H1 (cell line): ENCODE results near the gene MTCH2. TPM values are rescaled to one million over a fixed set of nuclear protein-coding genes. Genes with fewer than 3 reads are reported as not detected.

Source experiments
- CTCF ChIA-PET: fragments of 300-600 bp; sonication (Branson Sonifier 250); formaldehyde crosslinking; loops from one replicate; lab custom pipeline; 2021; ENCODE audit not compliant: partially characterized antibody; lab: Charles Lee
- POLR2A ChIA-PET: fragments of 300-600 bp; sonication (Branson Sonifier 250); formaldehyde crosslinking; loops from one replicate; lab custom pipeline; 2021; ENCODE audit warnings: inconsistent platforms; ENCODE audit not compliant: partially characterized antibody; lab: Charles Lee
- DNase-seq, 2 experiments: peaks; one replicate each; pipeline versions ENCODE4 v3.0.0 to v3.0.0-alpha.2; 2010 to 2022; ENCODE audit warnings: low spot score in 2 of 2, low read depth in 1 of 2, mixed read lengths in 1 of 2
- FAIRE-seq: peaks from 2 replicates; lab custom pipeline; 2011; peaks lifted over from hg19 to GRCh38; lab: Jason Lieb, UNC
- H2AFZ ChIP-seq: 2 replicates; pipeline ENCODE4 v1.8.1; 2012; ENCODE audit warnings: low read length, inconsistent platforms
- H2AK5ac ChIP-seq: 2 replicates; pipeline ENCODE4 v1.6.1; 2013; ENCODE audit warnings: low read depth, low read length
- H2BK120ac ChIP-seq: replicated peaks from 2 replicates; pipeline ENCODE3; 2013; ENCODE audit warnings: low read depth, low read length, inconsistent platforms
- H2BK12ac ChIP-seq: 2 replicates; pipeline ENCODE4 v1.6.1; 2013; ENCODE audit warnings: low read depth, low read length
- H2BK15ac ChIP-seq: 2 replicates; pipeline ENCODE4 v1.6.1; 2013; ENCODE audit warnings: low read length
- H2BK20ac ChIP-seq: 2 replicates; pipeline ENCODE4 v1.6.1; 2013; ENCODE audit warnings: low read length
- H2BK5ac ChIP-seq: 2 replicates; pipeline ENCODE4 v1.6.1; 2013; ENCODE audit warnings: low read depth, low read length
- H3K14ac ChIP-seq: 2 replicates; pipeline ENCODE4 v1.6.1; 2013; ENCODE audit warnings: inconsistent platforms; ENCODE audit not compliant: insufficient read length
- H3K18ac ChIP-seq: 2 replicates; pipeline ENCODE4 v1.6.1; 2013; ENCODE audit warnings: low read length; ENCODE audit errors: extremely low read depth
- H3K23ac ChIP-seq: 2 replicates; pipeline ENCODE4 v1.6.1; 2013; ENCODE audit warnings: inconsistent platforms; ENCODE audit not compliant: insufficient read length
- H3K23me2 ChIP-seq: 2 replicates; pipeline ENCODE4 v1.6.1; 2013; ENCODE audit warnings: low read depth, low read length
- H3K27ac ChIP-seq: 2 replicates; pipeline ENCODE4 v1.6.1; 2011; ENCODE audit warnings: low read depth, low read length, inconsistent platforms
- H3K27me3 ChIP-seq, 4 experiments: replicated peaks in 1 of 4; 1 replicate in 1 of 4; 2 replicates in 3 of 4; pipeline versions ENCODE4 v1.6.1 to v1.8.1; 2011 to 2013; ENCODE audit warnings: low read length in 3 of 4, mild to moderate bottlenecking in 3 of 4, inconsistent platforms in 2 of 4, mixed read lengths in 2 of 4, moderate library complexity in 1 of 4; ENCODE audit not compliant: control insufficient read depth in 3 of 4, insufficient read depth in 3 of 4; ENCODE audit errors: extremely low read depth in 1 of 4
- H3K36me3 ChIP-seq, 4 experiments: 2 replicates each; pipeline versions ENCODE4 v1.6.1 to v1.8.1; 2011 to 2013; ENCODE audit warnings: mild to moderate bottlenecking in 4 of 4, low read length in 3 of 4, moderate library complexity in 2 of 4, control low read depth in 1 of 4, inconsistent platforms in 1 of 4; ENCODE audit not compliant: insufficient read depth in 4 of 4, control insufficient read depth in 2 of 4
- H3K4ac ChIP-seq: replicated peaks from 2 replicates; pipeline ENCODE3; 2013; ENCODE audit warnings: low read length, low read depth, mixed read lengths, inconsistent platforms; ENCODE audit not compliant: insufficient read length
- H3K4me1 ChIP-seq, 4 experiments: replicated peaks in 1 of 4; 1 replicate in 1 of 4; 2 replicates in 3 of 4; pipeline versions ENCODE4 v1.6.1 to v1.8.1; 2011 to 2013; ENCODE audit warnings: low read length in 3 of 4, inconsistent platforms in 2 of 4, mixed read lengths in 1 of 4; ENCODE audit not compliant: insufficient read depth in 4 of 4, control insufficient read depth in 3 of 4
- H3K4me2 ChIP-seq, 2 experiments: 2 replicates each; pipeline versions ENCODE4 v1.6.1 to v1.8.1; 2011 to 2013; ENCODE audit warnings: low read depth in 2 of 2, low read length in 2 of 2, control low read depth in 1 of 2, inconsistent platforms in 1 of 2, mild to moderate bottlenecking in 1 of 2; ENCODE audit not compliant: insufficient read depth in 1 of 2
- H3K4me3 ChIP-seq, 4 experiments: fragments of 200-600, 300-600 bp in 1 of 4; sonication (generic), shearing (Covaris generic), sonication (Bioruptor Twin) in 1 of 4; 2 replicates each; pipeline versions ENCODE4 v1.5.1 to v1.8.1; 2011 to 2016; ENCODE audit warnings: low read length in 4 of 4, low read depth in 3 of 4, control low read depth in 2 of 4, inconsistent platforms in 2 of 4, mild to moderate bottlenecking in 2 of 4, mixed read lengths in 1 of 4, moderate library complexity in 1 of 4; ENCODE audit not compliant: insufficient read depth in 2 of 4; ENCODE audit errors: extremely low read depth in 1 of 4
- H3K56ac ChIP-seq: replicated peaks from 2 replicates; pipeline ENCODE3; 2013; ENCODE audit warnings: low read depth, mild to moderate bottlenecking, mixed read lengths, low read length, inconsistent platforms; ENCODE audit not compliant: insufficient read length
- H3K79me1 ChIP-seq: 2 replicates; pipeline ENCODE4 v1.6.1; 2013; ENCODE audit warnings: low read depth, low read length, control low read depth
- H3K79me2 ChIP-seq, 2 experiments: 2 replicates each; pipeline versions ENCODE4 v1.6.1 to v1.8.1; 2012 to 2013; ENCODE audit warnings: low read length in 2 of 2, mild to moderate bottlenecking in 2 of 2, inconsistent platforms in 1 of 2; ENCODE audit not compliant: insufficient read depth in 2 of 2, control insufficient read depth in 1 of 2
- H3K9ac ChIP-seq, 4 experiments: replicated peaks in 1 of 4; 1 replicate in 1 of 4; 2 replicates in 3 of 4; pipeline versions ENCODE4 v1.6.1 to v1.8.1; 2011 to 2013; ENCODE audit warnings: low read depth in 3 of 4, low read length in 3 of 4, control low read depth in 2 of 4, mild to moderate bottlenecking in 2 of 4, moderate library complexity in 2 of 4, inconsistent platforms in 1 of 4; ENCODE audit errors: extremely low read depth in 1 of 4
- H3K9me3 ChIP-seq, 2 experiments: 2 replicates each; pipeline versions ENCODE4 v1.6.1 to v1.8.1; 2012 to 2013; ENCODE audit warnings: mild to moderate bottlenecking in 2 of 2, moderate library complexity in 2 of 2, control low read depth in 1 of 2, inconsistent platforms in 1 of 2, low read depth in 1 of 2, low read length in 1 of 2, mixed read lengths in 1 of 2; ENCODE audit not compliant: insufficient read depth in 2 of 2
- H4K20me1 ChIP-seq, 2 experiments: replicated peaks in 1 of 2; 2 replicates each; pipeline versions ENCODE3 to v1.8.1; 2011 to 2013; ENCODE audit warnings: inconsistent platforms in 2 of 2, low read length in 2 of 2, mild to moderate bottlenecking in 1 of 2; ENCODE audit not compliant: insufficient read depth in 2 of 2, control insufficient read depth in 1 of 2
- H4K5ac ChIP-seq: 2 replicates; pipeline ENCODE4 v1.6.1; 2013; ENCODE audit warnings: low read length, low read depth, mixed read lengths, inconsistent platforms; ENCODE audit not compliant: insufficient read length
- H4K8ac ChIP-seq: 2 replicates; pipeline ENCODE4 v1.8.0; 2013; ENCODE audit warnings: mild to moderate bottlenecking, moderate library complexity, low read length, inconsistent platforms; ENCODE audit not compliant: insufficient read depth; ENCODE audit errors: extremely low read depth
- H4K91ac ChIP-seq: replicated peaks from 2 replicates; pipeline ENCODE3; 2013; ENCODE audit warnings: low read length, mixed read lengths, inconsistent platforms; ENCODE audit not compliant: insufficient read length
- BACH1 ChIP-seq: IDR thresholded peaks from 2 replicates; pipeline ENCODE4 v1.6.1; 2012; ENCODE audit warnings: low read length, improper control_type of control experiment
- BCL11A ChIP-seq, 2 experiments: IDR thresholded peaks; one replicate each; pipeline ENCODE4 v1.6.1; 2011; ENCODE audit warnings: low read depth in 2 of 2, low read length in 2 of 2, mild to moderate bottlenecking in 2 of 2
- BRCA1 ChIP-seq: IDR thresholded peaks from 2 replicates; pipeline ENCODE4 v1.6.1; 2012; ENCODE audit warnings: low read depth, low read length, improper control_type of control experiment
- CHD2 ChIP-seq: IDR thresholded peaks from 2 replicates; pipeline ENCODE4 v1.6.1; 2012; ENCODE audit warnings: low read length, improper control_type of control experiment
- GABPA ChIP-seq: IDR thresholded peaks from 2 replicates; pipeline ENCODE4 v1.6.1; 2011; ENCODE audit warnings: mild to moderate bottlenecking, low read length, moderate library complexity, borderline replicate concordance; ENCODE audit not compliant: insufficient read depth
- GTF2F1 ChIP-seq: IDR thresholded peaks from 2 replicates; pipeline ENCODE4 v1.6.1; 2012; ENCODE audit warnings: low read depth, low read length, improper control_type of control experiment, borderline replicate concordance
- HDAC6 ChIP-seq: IDR thresholded peaks from one replicate; pipeline ENCODE4 v1.7.1; 2012; ENCODE audit warnings: low read depth, mild to moderate bottlenecking, inconsistent platforms, low read length, moderate library complexity
- SIX5 ChIP-seq: IDR thresholded peaks from 2 replicates; pipeline ENCODE4 v1.6.1; 2011; ENCODE audit warnings: mild to moderate bottlenecking, low read depth, low read length
- SP1 ChIP-seq: IDR thresholded peaks from 2 replicates; pipeline ENCODE4 v1.6.1; 2011; ENCODE audit warnings: low read depth, low read length
- SRF ChIP-seq: IDR thresholded peaks from 2 replicates; pipeline ENCODE4 v1.6.1; 2011; ENCODE audit warnings: mild to moderate bottlenecking, low read depth, low read length, moderate library complexity
- ZNF274 ChIP-seq: IDR thresholded peaks from 2 replicates; pipeline ENCODE4 v1.7.0; 2012; ENCODE audit warnings: low read length, borderline replicate concordance; ENCODE audit errors: extremely low read depth
- WGBS, 2 experiments: shearing (Covaris generic) in 1 of 2; methylation state at CpG; one replicate each; pipeline versions ENCODE4 v1.1.6 to v1.1.7; 2013 to 2015; ENCODE audit warnings: low lambda C conversion rate in 2 of 2, mixed read lengths in 2 of 2, inconsistent platforms in 1 of 2, low coverage in 1 of 2, missing lambda C conversion rate in 1 of 2; ENCODE audit not compliant: insufficient replicate concordance in 2 of 2, insufficient coverage in 1 of 2, insufficient read length in 1 of 2; ENCODE audit errors: extremely low coverage in 1 of 2, missing lambda C conversion rate in 1 of 2; 5-methylcytosine and 5-hydroxymethylcytosine counted together
- polyA plus RNA-seq, 7 experiments: library from polyadenylated mRNA; depleted of rRNA in 3 of 7; stranded (reverse) in 5 of 7; unstranded in 2 of 7; fragments of >200 nt in 5 of 7; fragments of 200-250 nt in 2 of 7; gene quantifications; 1 replicate in 5 of 7; 2 replicates in 1 of 7; 4 replicates in 1 of 7; pipeline versions ENCODE4 v1.2.1 to v1.2.3, GENCODE V29; 2011 to 2013; ENCODE audit warnings: missing spikeins in 2 of 7, mixed read lengths in 2 of 7
- total RNA-seq: library from RNA; stranded (reverse); fragmentation: NEBNext Ultra II Directional; extraction: Animal tissue kit (Norgen Biotek cat#: 25700); gene quantifications from 2 replicates; pipeline ENCODE4 v1.2.1, GENCODE V29; 2021

MTCH2 gene
- total and polyA plus RNA-seq, 2 of the 8 experiments (the other 6 are each of a cell fraction or from before 2014, with no cell fraction given), result 157 to 171 TPM

DNA sequence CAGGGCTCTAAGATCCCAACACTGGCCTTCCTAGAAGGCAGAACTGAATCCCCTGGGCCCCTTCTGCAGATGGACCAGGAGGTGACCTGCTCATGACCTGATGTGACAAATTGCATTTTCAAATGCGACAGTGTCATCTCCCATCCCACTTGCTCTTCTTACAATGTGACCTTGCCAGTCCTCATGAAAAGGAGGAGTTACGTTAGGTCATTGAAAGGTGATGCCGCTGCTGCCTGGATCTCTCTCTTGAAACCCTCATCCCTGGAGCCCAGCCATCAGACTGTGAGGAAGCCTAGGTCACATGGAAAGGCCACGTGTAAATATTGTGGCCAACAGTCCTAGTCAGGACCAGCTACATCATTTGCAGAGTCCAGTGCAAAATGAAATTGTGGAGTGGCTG lies 42.5 kb downstream of the MTCH2 start:
- H4K5ac ChIP-seq, result no peak overlapping the region
- H4K91ac ChIP-seq, result no peak overlapping the region
- no peak overlapping the region for H2BK12ac ChIP-seq
- H2BK120ac ChIP-seq, result no peak overlapping the region
- 81% methylated on average over 4 of the region's 4 CpGs; no CpG with 5 or more reads in 1 of the 2 experiments for WGBS, 2 experiments
- H4K20me1 ChIP-seq, result no peaks in the 10 kb centered on the region
- H3K36me3 ChIP-seq, result no peaks in the 10 kb centered on the region
- H3K4ac ChIP-seq, result no peak overlapping the region
- no peak overlapping the region for H3K23ac ChIP-seq
- H4K8ac ChIP-seq, result 0 out of 2 replicates have a peak overlapping the region, but pooled peaks have one; percentile 35
- no peak overlapping the region for H2BK15ac ChIP-seq
- no peak overlapping the region for H2BK5ac ChIP-seq
- H3K4me3 ChIP-seq, result no peak overlapping the region
- H3K9me3 ChIP-seq, result no peaks in the 10 kb centered on the region
- FAIRE-seq (no peak), DNase-seq (no peak)
- TF ChIP-seq CHD2, result no peak
- no peak for TF ChIP-seq GTF2F1
- TF ChIP-seq BRCA1, result no peak
- TF ChIP-seq BCL11A (IDR thresholded peaks at IDR 0.05; ENCODE audit: low read depth in 2 of 2, low read length in 2 of 2), result no peak
- TF ChIP-seq HDAC6, result no peak
- no peak for TF ChIP-seq ZNF274
- TF ChIP-seq BACH1, result no peak
- TF ChIP-seq SIX5, result no peak
- TF ChIP-seq GABPA, result no peak
- no peak for TF ChIP-seq SP1
- no peak for TF ChIP-seq SRF
- H3K9ac ChIP-seq, result no peak overlapping the region
- no peak overlapping the region for H2BK20ac ChIP-seq
- H3K18ac ChIP-seq, result no peak overlapping the region
- H3K79me2 ChIP-seq, result no peaks in the 10 kb centered on the region
- no peak overlapping the region for H3K14ac ChIP-seq
- no peak overlapping the region for H2AFZ ChIP-seq
- H3K27me3 ChIP-seq, result peaks cover 0 to 8% (median 5%) of the 10 kb centered on the region in 4 experiments; a peak in 5 of 7 replicates
- H3K27ac ChIP-seq, result no peak overlapping the region
- no peaks in the 10 kb centered on the region for H3K79me1 ChIP-seq
- H3K56ac ChIP-seq, result no peak overlapping the region
- CTCF ChIA-PET, result interaction anchor here (0.7 to 1.6 kb wide), 2 partner anchors 17 to 81 kb away, joined by 3 to 8 read pairs; no protein-coding TSS in a partner anchor
- H3K4me2 ChIP-seq, result no peak overlapping the region
- peaks cover 0 to 1% (median 0%) of the 10 kb centered on the region in 4 experiments; a peak in 2 of 7 replicates for H3K4me1 ChIP-seq
- POLR2A ChIA-PET, result interaction anchor here (1.3 to 2.6 kb wide), 3 partner anchors 8 to 25 kb away, joined by 3 to 8 read pairs (median 7); no protein-coding TSS in a partner anchor
- no peaks in the 10 kb centered on the region; the same call in 1 of the 2 replicates for H3K23me2 ChIP-seq
- H2AK5ac ChIP-seq, result no peak overlapping the region
